ENCODE data around the gene DYRK4. TPM values are rescaled to one million over a fixed set of nuclear protein-coding genes. Genes with fewer than 3 reads are reported as not detected.

The DYRK4 gene
- total RNA-seq, 2 experiments from 2014 or later, result 5.4 to 7.2 TPM

DNA sequence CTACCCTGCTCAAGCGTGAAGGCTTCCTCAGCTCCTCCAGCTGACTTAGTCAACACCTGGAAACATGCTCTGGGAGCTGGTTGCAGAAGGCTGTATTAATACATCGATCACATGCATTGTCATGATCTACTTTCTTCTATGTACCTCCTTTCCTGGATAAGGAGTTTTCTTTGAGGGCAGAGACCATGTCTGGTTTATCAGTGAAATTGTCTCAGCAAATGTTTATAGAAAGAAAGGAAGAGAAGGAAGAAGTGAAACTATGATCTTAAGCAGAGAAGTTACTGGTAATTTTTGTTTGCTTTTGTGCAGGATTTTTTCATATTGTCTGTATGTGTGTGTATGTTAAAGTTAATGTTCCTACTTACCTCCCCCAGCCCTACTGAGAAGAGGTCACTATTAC lies 4.5 kb downstream of the DYRK4 start:
- Mint-ChIP-seq H3K4me3 (no peak overlapping the region), H3K27me3 (peaks cover 37% of the 10 kb centered on the region), H3K27ac (no peak overlapping the region), H3K4me1 (ENCODE audit: low read depth) (peaks cover 8% of the 10 kb centered on the region), H3K9me3 (no peaks in the 10 kb centered on the region), H3K36me3 (ENCODE audit: low read depth) (no peaks in the 10 kb centered on the region)
- TF ChIP-seq, protein P1, sequence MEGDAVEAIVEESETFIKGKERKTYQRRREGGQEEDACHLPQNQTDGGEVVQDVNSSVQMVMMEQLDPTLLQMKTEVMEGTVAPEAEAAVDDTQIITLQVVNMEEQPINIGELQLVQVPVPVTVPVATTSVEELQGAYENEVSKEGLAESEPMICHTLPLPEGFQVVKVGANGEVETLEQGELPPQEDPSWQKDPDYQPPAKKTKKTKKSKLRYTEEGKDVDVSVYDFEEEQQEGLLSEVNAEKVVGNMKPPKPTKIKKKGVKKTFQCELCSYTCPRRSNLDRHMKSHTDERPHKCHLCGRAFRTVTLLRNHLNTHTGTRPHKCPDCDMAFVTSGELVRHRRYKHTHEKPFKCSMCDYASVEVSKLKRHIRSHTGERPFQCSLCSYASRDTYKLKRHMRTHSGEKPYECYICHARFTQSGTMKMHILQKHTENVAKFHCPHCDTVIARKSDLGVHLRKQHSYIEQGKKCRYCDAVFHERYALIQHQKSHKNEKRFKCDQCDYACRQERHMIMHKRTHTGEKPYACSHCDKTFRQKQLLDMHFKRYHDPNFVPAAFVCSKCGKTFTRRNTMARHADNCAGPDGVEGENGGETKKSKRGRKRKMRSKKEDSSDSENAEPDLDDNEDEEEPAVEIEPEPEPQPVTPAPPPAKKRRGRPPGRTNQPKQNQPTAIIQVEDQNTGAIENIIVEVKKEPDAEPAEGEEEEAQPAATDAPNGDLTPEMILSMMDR (IDR thresholded peaks at IDR 0.05), result no peak
- no peak for DNase-seq
- CTCF ChIA-PET, result no interaction called here
- Histone ChIP-seq H3K36me3 (ENCODE audit: insufficient read depth, low read length) (no peaks in the 10 kb centered on the region), H3K9me3 (ENCODE audit: control insufficient read depth in 1 of 2, insufficient read depth in 1 of 2, low read length in 2 of 2) (no peaks in the 10 kb centered on the region), H3K4me3 (ENCODE audit: low read length) (no peak overlapping the region), H3K4me1 (ENCODE audit: insufficient read depth, low read length) (peaks cover 5% of the 10 kb centered on the region), H3K27me3 (ENCODE audit: control insufficient read depth in 1 of 2, insufficient read depth in 2 of 2, low read length in 2 of 2) (peaks cover 0 to 5% of the 10 kb centered on the region in 2 experiments), H3K27ac (ENCODE audit: low read depth in 1 of 2, low read length in 2 of 2) (no peak overlapping the region)
- intact Hi-C loops (cut with DNase I, micrococcal nuclease), result no loop called here
- ATAC-seq (ENCODE audit: poor library complexity), result no peak
- POLR2A ChIA-PET, result no interaction called here

DNA sequence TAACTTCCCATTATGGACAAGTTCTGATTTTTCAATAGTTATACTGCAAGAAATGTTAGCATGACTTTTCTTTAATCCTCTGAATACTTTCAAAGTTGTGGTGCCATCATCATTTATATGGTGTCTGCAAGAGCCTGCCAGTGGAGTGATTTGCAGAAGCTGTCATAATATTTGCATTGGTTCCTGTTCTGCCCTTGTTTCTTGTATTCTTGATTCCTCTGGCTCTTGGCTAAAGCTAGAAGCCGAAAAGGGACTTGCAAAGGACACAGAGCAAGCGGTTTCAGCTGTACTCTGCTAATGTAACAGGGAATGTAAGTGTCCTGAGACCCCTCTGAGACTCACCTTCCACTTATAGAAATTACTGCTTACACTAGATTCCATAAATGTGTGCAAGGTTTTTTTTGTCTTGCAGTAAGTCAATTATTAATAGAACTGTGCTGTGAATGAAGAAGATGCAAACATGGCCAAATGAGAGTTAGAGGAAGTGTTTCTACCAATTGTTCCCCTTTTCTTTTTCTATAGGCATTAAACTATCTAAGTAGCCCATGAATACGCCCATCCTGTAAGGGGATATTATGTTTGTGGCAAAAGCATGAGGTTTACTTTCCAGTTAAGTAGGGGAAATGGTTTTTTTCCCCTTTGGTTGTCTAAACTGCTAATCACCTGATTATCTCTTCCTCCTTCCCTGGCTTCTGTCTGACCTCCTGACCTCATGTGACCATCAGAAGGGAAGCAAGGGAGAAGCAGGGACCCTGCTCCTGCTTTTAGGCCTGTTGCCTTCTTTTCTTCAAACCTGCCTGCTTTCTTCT lies 5.3 kb downstream of the DYRK4 start:
- Histone ChIP-seq H3K36me3 (ENCODE audit: insufficient read depth, low read length) (no peaks in the 10 kb centered on the region), H3K27me3 (ENCODE audit: control insufficient read depth in 1 of 2, insufficient read depth in 2 of 2, low read length in 2 of 2) (peaks cover 0 to 5% of the 10 kb centered on the region in 2 experiments), H3K27ac (ENCODE audit: low read depth in 1 of 2, low read length in 2 of 2) (no peak overlapping the region), H3K4me3 (ENCODE audit: low read length) (no peak overlapping the region), H3K4me1 (ENCODE audit: insufficient read depth, low read length) (peaks cover 3% of the 10 kb centered on the region), H3K9me3 (ENCODE audit: control insufficient read depth in 1 of 2, insufficient read depth in 1 of 2, low read length in 2 of 2) (no peaks in the 10 kb centered on the region)
- TF ChIP-seq, protein P1 (IDR thresholded peaks at IDR 0.05), result no peak
- Mint-ChIP-seq H3K4me1 (ENCODE audit: low read depth) (peaks cover 5% of the 10 kb centered on the region), H3K9me3 (no peaks in the 10 kb centered on the region), H3K4me3 (no peak overlapping the region), H3K36me3 (ENCODE audit: low read depth) (no peaks in the 10 kb centered on the region), H3K27me3 (peaks cover 32% of the 10 kb centered on the region), H3K27ac (no peak overlapping the region)
- DNase-seq, result peak in 2 of 14 experiments; percentile 8 to 11
- POLR2A ChIA-PET, result no interaction called here
- intact Hi-C loops (cut with DNase I, micrococcal nuclease), result no loop called here
- CTCF ChIA-PET, result no interaction called here
- no peak for ATAC-seq (ENCODE audit: poor library complexity)

DNA sequence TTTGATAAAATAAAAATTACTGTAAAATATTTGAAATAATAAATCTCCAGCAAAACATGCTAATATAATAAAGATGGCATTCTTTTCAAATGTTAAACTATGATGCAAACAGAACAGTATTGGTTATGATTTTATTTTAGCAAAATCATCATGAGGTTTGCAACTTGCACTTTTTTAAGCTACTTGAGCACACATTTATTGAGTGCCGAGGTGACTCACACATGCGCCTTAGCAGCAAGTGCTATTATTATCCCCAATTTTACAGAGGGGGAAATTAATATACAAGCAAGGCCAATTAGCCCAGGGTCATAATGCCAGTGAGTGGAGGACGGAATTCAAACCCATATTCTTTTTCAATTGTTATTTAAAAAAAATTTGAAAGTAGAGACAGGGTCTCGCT lies 7.3 kb downstream of the DYRK4 start:
- no peaks in the 10 kb centered on the region for H3K9me3 Mint-ChIP-seq
- peaks cover 15% of the 10 kb centered on the region for H3K27me3 Mint-ChIP-seq
- DNase-seq, result no peak
- no peaks in the 10 kb centered on the region for H3K36me3 Mint-ChIP-seq (ENCODE audit: low read depth)
- ChIA-PET CTCF (no interaction called here), POLR2A (no interaction called here)
- Histone ChIP-seq H3K4me1 (ENCODE audit: insufficient read depth, low read length) (no peaks in the 10 kb centered on the region), H3K9me3 (ENCODE audit: control insufficient read depth in 1 of 2, insufficient read depth in 1 of 2, low read length in 2 of 2) (no peaks in the 10 kb centered on the region), H3K27ac (ENCODE audit: low read depth in 1 of 2, low read length in 2 of 2) (no peak overlapping the region), H3K36me3 (ENCODE audit: insufficient read depth, low read length) (no peaks in the 10 kb centered on the region), H3K27me3 (ENCODE audit: control insufficient read depth in 1 of 2, insufficient read depth in 2 of 2, low read length in 2 of 2) (no peaks in the 10 kb centered on the region), H3K4me3 (ENCODE audit: low read length) (no peak overlapping the region)
- H3K27ac Mint-ChIP-seq, result no peak overlapping the region
- no peaks in the 10 kb centered on the region for H3K4me1 Mint-ChIP-seq (ENCODE audit: low read depth)
- intact Hi-C loops (cut with DNase I, micrococcal nuclease), result no loop called here
- no peak for ATAC-seq (ENCODE audit: poor library complexity)
- TF ChIP-seq, protein P1 (IDR thresholded peaks at IDR 0.05), result no peak
- H3K4me3 Mint-ChIP-seq, result no peak overlapping the region

Data from CD4-positive, alpha-beta T cell (primary cell).